ENCODE results near the gene ADH5.
"Not testable (repeated sequence)": the region's sequence is repeated elsewhere in the genome, so short reads cannot be mapped to it uniquely, and the experiment has no call there.

ADH5 gene

DNA sequence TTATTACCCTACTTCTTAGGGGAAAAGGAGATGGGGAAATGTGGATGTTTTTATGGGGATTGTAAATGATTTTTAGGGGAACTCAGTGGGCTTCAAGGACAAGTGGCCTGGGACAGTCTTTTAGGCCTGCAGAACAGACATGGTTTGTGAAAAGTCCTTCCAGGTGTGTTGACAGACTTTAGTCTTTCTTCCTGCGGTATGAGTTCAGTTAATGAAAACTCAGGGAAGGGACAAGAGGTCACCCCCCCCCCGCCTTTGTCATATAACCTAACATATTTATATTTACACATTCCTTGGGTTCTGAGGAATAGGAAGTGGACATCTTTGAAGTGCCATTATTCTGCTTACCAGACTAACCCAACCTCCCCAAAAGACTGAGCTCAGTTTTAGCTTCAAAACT is 61.3 kb downstream of the ADH5 start:
- DNase-seq (ENCODE audit: low spot score), result no peak
- TF ChIP-seq, protein P1, sequence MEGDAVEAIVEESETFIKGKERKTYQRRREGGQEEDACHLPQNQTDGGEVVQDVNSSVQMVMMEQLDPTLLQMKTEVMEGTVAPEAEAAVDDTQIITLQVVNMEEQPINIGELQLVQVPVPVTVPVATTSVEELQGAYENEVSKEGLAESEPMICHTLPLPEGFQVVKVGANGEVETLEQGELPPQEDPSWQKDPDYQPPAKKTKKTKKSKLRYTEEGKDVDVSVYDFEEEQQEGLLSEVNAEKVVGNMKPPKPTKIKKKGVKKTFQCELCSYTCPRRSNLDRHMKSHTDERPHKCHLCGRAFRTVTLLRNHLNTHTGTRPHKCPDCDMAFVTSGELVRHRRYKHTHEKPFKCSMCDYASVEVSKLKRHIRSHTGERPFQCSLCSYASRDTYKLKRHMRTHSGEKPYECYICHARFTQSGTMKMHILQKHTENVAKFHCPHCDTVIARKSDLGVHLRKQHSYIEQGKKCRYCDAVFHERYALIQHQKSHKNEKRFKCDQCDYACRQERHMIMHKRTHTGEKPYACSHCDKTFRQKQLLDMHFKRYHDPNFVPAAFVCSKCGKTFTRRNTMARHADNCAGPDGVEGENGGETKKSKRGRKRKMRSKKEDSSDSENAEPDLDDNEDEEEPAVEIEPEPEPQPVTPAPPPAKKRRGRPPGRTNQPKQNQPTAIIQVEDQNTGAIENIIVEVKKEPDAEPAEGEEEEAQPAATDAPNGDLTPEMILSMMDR (IDR thresholded peaks at IDR 0.05; ENCODE audit: extremely low read depth, missing control alignments), result no peak

DNA sequence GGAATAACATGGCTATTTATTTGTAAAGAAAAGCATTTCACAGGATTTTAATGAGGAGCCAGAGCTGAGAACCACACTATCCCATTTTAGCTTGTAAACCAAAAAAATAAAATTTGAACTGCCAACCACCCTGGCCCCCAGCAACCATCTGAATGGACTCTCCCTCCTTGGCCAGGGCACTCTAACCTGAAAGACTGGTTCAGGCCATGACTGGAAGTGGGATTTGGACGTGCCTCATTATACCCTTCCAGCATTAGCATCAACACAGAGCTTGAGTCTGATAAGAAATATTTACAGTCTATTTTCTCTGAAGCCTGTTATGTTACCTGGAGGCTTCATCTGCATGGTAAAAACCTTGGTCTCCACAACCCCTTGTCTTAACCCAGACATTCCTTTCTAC is 63.1 kb downstream of the ADH5 start:
- TF ChIP-seq, protein P1 (IDR thresholded peaks at IDR 0.05; ENCODE audit: extremely low read depth, missing control alignments), result no peak

DNA sequence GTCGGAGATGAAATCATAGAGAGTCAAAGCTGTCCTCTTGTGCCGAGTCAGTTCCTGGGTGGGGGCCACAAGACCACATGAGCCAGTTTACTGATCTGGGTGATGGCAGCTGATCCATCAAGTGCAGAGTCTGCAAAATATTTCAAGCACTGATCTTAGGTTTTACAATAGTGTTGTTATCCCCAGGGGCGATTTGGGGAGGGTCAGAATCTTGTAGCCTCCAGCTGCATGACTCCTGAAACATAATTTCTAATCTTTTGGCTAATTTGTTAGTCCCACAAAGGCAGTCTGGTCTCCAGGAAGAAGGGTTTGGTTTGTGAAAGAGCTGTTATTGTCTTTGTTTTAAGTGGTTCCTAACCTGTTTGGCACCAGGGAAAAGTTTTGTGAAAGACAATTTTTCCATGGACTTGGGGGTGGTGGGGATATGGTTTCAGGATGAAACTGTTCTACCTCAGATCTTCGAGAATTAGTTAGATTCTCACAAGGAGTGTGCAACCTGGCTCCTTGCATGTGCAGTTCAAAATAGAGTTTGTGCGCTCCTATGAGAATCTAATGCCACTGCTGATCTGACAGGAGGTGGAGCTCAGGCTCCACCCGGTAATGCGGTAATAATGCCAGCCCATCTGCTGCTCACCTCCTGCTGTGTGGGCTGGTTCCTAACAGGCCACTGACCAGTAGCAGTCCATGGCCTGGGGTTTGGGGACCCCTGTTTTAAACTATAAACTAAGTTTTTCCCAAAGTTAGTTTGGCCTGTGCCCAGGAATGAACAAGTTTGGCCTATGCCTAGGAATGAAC is 63.9 kb downstream of the ADH5 start:
- TF ChIP-seq, protein P1 (IDR thresholded peaks at IDR 0.05; ENCODE audit: extremely low read depth, missing control alignments), result no peak

More for the DNA sequence above, 63.1 kb downstream of the ADH5 start:
- DNase-seq (ENCODE audit: low spot score), result no peak

GRCh38 chr4:99023800-99024251 is 64.8 kb downstream of the ADH5 start:
- DNase-seq (ENCODE audit: low spot score), result not testable (repeated sequence)

More for the DNA sequence above, 63.9 kb downstream of the ADH5 start:
- no peak for DNase-seq (ENCODE audit: low spot score)

- DNase-seq (ENCODE audit: low spot score), result no peak
- TF ChIP-seq, protein P1 (IDR thresholded peaks at IDR 0.05; ENCODE audit: extremely low read depth, missing control alignments), result no peak
Measured at GRCh38 chr4:99022566-99022965, 66.0 kb downstream of the ADH5 start.

DNA sequence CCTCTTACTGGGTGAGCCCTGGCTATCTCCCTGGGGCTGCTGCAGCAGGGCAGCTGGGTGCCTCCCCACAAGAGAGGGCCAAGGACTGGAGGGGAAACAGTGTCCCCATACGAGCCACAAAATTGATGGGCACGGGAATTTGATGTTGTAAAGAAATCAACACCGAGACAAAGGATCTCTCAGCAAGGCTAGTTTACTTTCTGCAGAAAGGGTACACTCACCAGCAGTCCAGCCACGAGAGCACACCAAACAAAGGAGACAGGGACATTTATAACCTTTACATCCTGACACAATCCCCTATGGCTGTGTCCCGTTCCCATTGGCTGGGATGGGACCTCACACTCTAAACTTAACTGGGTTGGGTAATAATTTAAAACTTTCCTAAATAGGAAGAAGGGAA is 67.2 kb downstream of the ADH5 start:
- no peak for DNase-seq (ENCODE audit: low spot score)
- TF ChIP-seq, protein P1 (IDR thresholded peaks at IDR 0.05; ENCODE audit: extremely low read depth, missing control alignments), result no peak

Measured in GM20000 (cell line).